NCI-H774 (cell line): ENCODE measurements around the gene PARP16.
"Not testable (repeated sequence)": the region's sequence is repeated elsewhere in the genome, so short reads cannot be mapped to it uniquely, and the experiment has no call there.

Source experiments
- DNase-seq: peaks from one replicate; lab custom pipeline; 2025; lab: John Stamatoyannopoulos, UW

PARP16 gene

GRCh38 chr15:65233696-65234095 lies 53.0 kb downstream of the PARP16 start:
- DNase-seq = no peak

GRCh38 chr15:65232520-65232919 lies 54.2 kb downstream of the PARP16 start:
- DNase-seq = no peak

GRCh38 chr15:65231306-65231705 lies 55.4 kb downstream of the PARP16 start:
- DNase-seq = no peak

GRCh38 chr15:65226901-65227300 lies 59.8 kb downstream of the PARP16 start:
- not testable (repeated sequence) for DNase-seq

- DNase-seq = no peak
Observed at GRCh38 chr15:65226221-65226620, 60.5 kb downstream of the PARP16 start.

GRCh38 chr15:65223996-65224395 lies 62.7 kb downstream of the PARP16 start:
- DNase-seq = no peak

GRCh38 chr15:65222891-65223290 lies 63.8 kb downstream of the PARP16 start:
- DNase-seq = no peak

- no peak for DNase-seq
Observed at GRCh38 chr15:65221697-65222096, 65.0 kb downstream of the PARP16 start.

- DNase-seq = no peak
Observed at GRCh38 chr15:65219137-65219536, 67.5 kb downstream of the PARP16 start.

GRCh38 chr15:65217526-65218482 lies 68.9 kb downstream of the PARP16 start:
- no peak for DNase-seq

GRCh38 chr15:65215496-65215895 lies 71.2 kb downstream of the PARP16 start:
- no peak for DNase-seq

GRCh38 chr15:65214010-65214409 lies 72.7 kb downstream of the PARP16 start:
- no peak for DNase-seq

- no peak for DNase-seq
Observed at GRCh38 chr15:65213241-65213640, 73.4 kb downstream of the PARP16 start.

- no peak for DNase-seq
Observed at GRCh38 chr15:65212097-65212496, 74.6 kb downstream of the PARP16 start.

- no peak for DNase-seq
Observed at GRCh38 chr15:65211482-65211982, 75.2 kb downstream of the PARP16 start.

- no peak for DNase-seq
Observed at GRCh38 chr15:65210770-65211481, 75.8 kb downstream of the PARP16 start, which contains the start of gene CILP. Gene CILP (minus strand): TSS chr15:65211473. CDS start chr15:65209755, 1,718 bp downstream.

- no peak for DNase-seq
Observed at GRCh38 chr15:65209701-65210643, 76.7 kb downstream of the PARP16 start.

GRCh38 chr15:65208647-65209046 lies 78.0 kb downstream of the PARP16 start:
- DNase-seq = no peak
